H1 (cell line): ENCODE results near the gene ARSI. TPM values are rescaled to one million over a fixed set of nuclear protein-coding genes. Genes with fewer than 3 reads are reported as not detected.
A peak's percentile ranks its signal among the peaks of the same experiment; 100 is the strongest.

Experiments used
- CTCF ChIA-PET: fragments of 300-600 bp; sonication (Branson Sonifier 250); formaldehyde crosslinking; loops from one replicate; lab custom pipeline; 2021; ENCODE audit not compliant: partially characterized antibody; lab: Charles Lee
- POLR2A ChIA-PET: fragments of 300-600 bp; sonication (Branson Sonifier 250); formaldehyde crosslinking; loops from one replicate; lab custom pipeline; 2021; ENCODE audit warnings: inconsistent platforms; ENCODE audit not compliant: partially characterized antibody; lab: Charles Lee
- DNase-seq, 2 experiments: peaks; one replicate each; pipeline versions ENCODE4 v3.0.0 to v3.0.0-alpha.2; 2010 to 2022; ENCODE audit warnings: low spot score in 2 of 2, low read depth in 1 of 2, mixed read lengths in 1 of 2
- FAIRE-seq: peaks from 2 replicates; lab custom pipeline; 2011; peaks lifted over from hg19 to GRCh38; lab: Jason Lieb, UNC
- H2AFZ ChIP-seq: 2 replicates; pipeline ENCODE4 v1.8.1; 2012; ENCODE audit warnings: low read length, inconsistent platforms
- H2AK5ac ChIP-seq: 2 replicates; pipeline ENCODE4 v1.6.1; 2013; ENCODE audit warnings: low read depth, low read length
- H2BK120ac ChIP-seq: replicated peaks from 2 replicates; pipeline ENCODE3; 2013; ENCODE audit warnings: low read depth, low read length, inconsistent platforms
- H2BK12ac ChIP-seq: 2 replicates; pipeline ENCODE4 v1.6.1; 2013; ENCODE audit warnings: low read depth, low read length
- H2BK15ac ChIP-seq: 2 replicates; pipeline ENCODE4 v1.6.1; 2013; ENCODE audit warnings: low read length
- H2BK20ac ChIP-seq: 2 replicates; pipeline ENCODE4 v1.6.1; 2013; ENCODE audit warnings: low read length
- H2BK5ac ChIP-seq: 2 replicates; pipeline ENCODE4 v1.6.1; 2013; ENCODE audit warnings: low read depth, low read length
- H3K14ac ChIP-seq: 2 replicates; pipeline ENCODE4 v1.6.1; 2013; ENCODE audit warnings: inconsistent platforms; ENCODE audit not compliant: insufficient read length
- H3K18ac ChIP-seq: 2 replicates; pipeline ENCODE4 v1.6.1; 2013; ENCODE audit warnings: low read length; ENCODE audit errors: extremely low read depth
- H3K23ac ChIP-seq: 2 replicates; pipeline ENCODE4 v1.6.1; 2013; ENCODE audit warnings: inconsistent platforms; ENCODE audit not compliant: insufficient read length
- H3K23me2 ChIP-seq: 2 replicates; pipeline ENCODE4 v1.6.1; 2013; ENCODE audit warnings: low read depth, low read length
- H3K27ac ChIP-seq: 2 replicates; pipeline ENCODE4 v1.6.1; 2011; ENCODE audit warnings: low read depth, low read length, inconsistent platforms
- H3K27me3 ChIP-seq, 4 experiments: replicated peaks in 1 of 4; 1 replicate in 1 of 4; 2 replicates in 3 of 4; pipeline versions ENCODE4 v1.6.1 to v1.8.1; 2011 to 2013; ENCODE audit warnings: low read length in 3 of 4, mild to moderate bottlenecking in 3 of 4, inconsistent platforms in 2 of 4, mixed read lengths in 2 of 4, moderate library complexity in 1 of 4; ENCODE audit not compliant: control insufficient read depth in 3 of 4, insufficient read depth in 3 of 4; ENCODE audit errors: extremely low read depth in 1 of 4
- H3K36me3 ChIP-seq, 4 experiments: 2 replicates each; pipeline versions ENCODE4 v1.6.1 to v1.8.1; 2011 to 2013; ENCODE audit warnings: mild to moderate bottlenecking in 4 of 4, low read length in 3 of 4, moderate library complexity in 2 of 4, control low read depth in 1 of 4, inconsistent platforms in 1 of 4; ENCODE audit not compliant: insufficient read depth in 4 of 4, control insufficient read depth in 2 of 4
- H3K4ac ChIP-seq: replicated peaks from 2 replicates; pipeline ENCODE3; 2013; ENCODE audit warnings: low read length, low read depth, mixed read lengths, inconsistent platforms; ENCODE audit not compliant: insufficient read length
- H3K4me1 ChIP-seq, 4 experiments: replicated peaks in 1 of 4; 1 replicate in 1 of 4; 2 replicates in 3 of 4; pipeline versions ENCODE4 v1.6.1 to v1.8.1; 2011 to 2013; ENCODE audit warnings: low read length in 3 of 4, inconsistent platforms in 2 of 4, mixed read lengths in 1 of 4; ENCODE audit not compliant: insufficient read depth in 4 of 4, control insufficient read depth in 3 of 4
- H3K4me2 ChIP-seq, 2 experiments: 2 replicates each; pipeline versions ENCODE4 v1.6.1 to v1.8.1; 2011 to 2013; ENCODE audit warnings: low read depth in 2 of 2, low read length in 2 of 2, control low read depth in 1 of 2, inconsistent platforms in 1 of 2, mild to moderate bottlenecking in 1 of 2; ENCODE audit not compliant: insufficient read depth in 1 of 2
- H3K4me3 ChIP-seq, 4 experiments: fragments of 200-600, 300-600 bp in 1 of 4; sonication (generic), shearing (Covaris generic), sonication (Bioruptor Twin) in 1 of 4; 2 replicates each; pipeline versions ENCODE4 v1.5.1 to v1.8.1; 2011 to 2016; ENCODE audit warnings: low read length in 4 of 4, low read depth in 3 of 4, control low read depth in 2 of 4, inconsistent platforms in 2 of 4, mild to moderate bottlenecking in 2 of 4, mixed read lengths in 1 of 4, moderate library complexity in 1 of 4; ENCODE audit not compliant: insufficient read depth in 2 of 4; ENCODE audit errors: extremely low read depth in 1 of 4
- H3K56ac ChIP-seq: replicated peaks from 2 replicates; pipeline ENCODE3; 2013; ENCODE audit warnings: low read depth, mild to moderate bottlenecking, mixed read lengths, low read length, inconsistent platforms; ENCODE audit not compliant: insufficient read length
- H3K79me1 ChIP-seq: 2 replicates; pipeline ENCODE4 v1.6.1; 2013; ENCODE audit warnings: low read depth, low read length, control low read depth
- H3K79me2 ChIP-seq, 2 experiments: 2 replicates each; pipeline versions ENCODE4 v1.6.1 to v1.8.1; 2012 to 2013; ENCODE audit warnings: low read length in 2 of 2, mild to moderate bottlenecking in 2 of 2, inconsistent platforms in 1 of 2; ENCODE audit not compliant: insufficient read depth in 2 of 2, control insufficient read depth in 1 of 2
- H3K9ac ChIP-seq, 4 experiments: replicated peaks in 1 of 4; 1 replicate in 1 of 4; 2 replicates in 3 of 4; pipeline versions ENCODE4 v1.6.1 to v1.8.1; 2011 to 2013; ENCODE audit warnings: low read depth in 3 of 4, low read length in 3 of 4, control low read depth in 2 of 4, mild to moderate bottlenecking in 2 of 4, moderate library complexity in 2 of 4, inconsistent platforms in 1 of 4; ENCODE audit errors: extremely low read depth in 1 of 4
- H3K9me3 ChIP-seq, 2 experiments: 2 replicates each; pipeline versions ENCODE4 v1.6.1 to v1.8.1; 2012 to 2013; ENCODE audit warnings: mild to moderate bottlenecking in 2 of 2, moderate library complexity in 2 of 2, control low read depth in 1 of 2, inconsistent platforms in 1 of 2, low read depth in 1 of 2, low read length in 1 of 2, mixed read lengths in 1 of 2; ENCODE audit not compliant: insufficient read depth in 2 of 2
- H4K20me1 ChIP-seq, 2 experiments: replicated peaks in 1 of 2; 2 replicates each; pipeline versions ENCODE3 to v1.8.1; 2011 to 2013; ENCODE audit warnings: inconsistent platforms in 2 of 2, low read length in 2 of 2, mild to moderate bottlenecking in 1 of 2; ENCODE audit not compliant: insufficient read depth in 2 of 2, control insufficient read depth in 1 of 2
- H4K5ac ChIP-seq: 2 replicates; pipeline ENCODE4 v1.6.1; 2013; ENCODE audit warnings: low read length, low read depth, mixed read lengths, inconsistent platforms; ENCODE audit not compliant: insufficient read length
- H4K8ac ChIP-seq: 2 replicates; pipeline ENCODE4 v1.8.0; 2013; ENCODE audit warnings: mild to moderate bottlenecking, moderate library complexity, low read length, inconsistent platforms; ENCODE audit not compliant: insufficient read depth; ENCODE audit errors: extremely low read depth
- H4K91ac ChIP-seq: replicated peaks from 2 replicates; pipeline ENCODE3; 2013; ENCODE audit warnings: low read length, mixed read lengths, inconsistent platforms; ENCODE audit not compliant: insufficient read length
- BCL11A ChIP-seq, 2 experiments: IDR thresholded peaks; one replicate each; pipeline ENCODE4 v1.6.1; 2011; ENCODE audit warnings: low read depth in 2 of 2, low read length in 2 of 2, mild to moderate bottlenecking in 2 of 2
- BRCA1 ChIP-seq: IDR thresholded peaks from 2 replicates; pipeline ENCODE4 v1.6.1; 2012; ENCODE audit warnings: low read depth, low read length, improper control_type of control experiment
- CTBP2 ChIP-seq: IDR thresholded peaks from 2 replicates; pipeline ENCODE4 v1.7.0; 2011; ENCODE audit warnings: borderline replicate concordance, mild to moderate bottlenecking, moderate library complexity, mixed read lengths, low read length; ENCODE audit not compliant: insufficient read depth, insufficient read length
- HDAC6 ChIP-seq: IDR thresholded peaks from one replicate; pipeline ENCODE4 v1.7.1; 2012; ENCODE audit warnings: low read depth, mild to moderate bottlenecking, inconsistent platforms, low read length, moderate library complexity
- WGBS, 2 experiments: shearing (Covaris generic) in 1 of 2; methylation state at CpG; one replicate each; pipeline versions ENCODE4 v1.1.6 to v1.1.7; 2013 to 2015; ENCODE audit warnings: low lambda C conversion rate in 2 of 2, mixed read lengths in 2 of 2, inconsistent platforms in 1 of 2, low coverage in 1 of 2, missing lambda C conversion rate in 1 of 2; ENCODE audit not compliant: insufficient replicate concordance in 2 of 2, insufficient coverage in 1 of 2, insufficient read length in 1 of 2; ENCODE audit errors: extremely low coverage in 1 of 2, missing lambda C conversion rate in 1 of 2; 5-methylcytosine and 5-hydroxymethylcytosine counted together
- polyA plus RNA-seq, 7 experiments: library from polyadenylated mRNA; depleted of rRNA in 3 of 7; stranded (reverse) in 5 of 7; unstranded in 2 of 7; fragments of >200 nt in 5 of 7; fragments of 200-250 nt in 2 of 7; gene quantifications; 1 replicate in 5 of 7; 2 replicates in 1 of 7; 4 replicates in 1 of 7; pipeline versions ENCODE4 v1.2.1 to v1.2.3, GENCODE V29; 2011 to 2013; ENCODE audit warnings: missing spikeins in 2 of 7, mixed read lengths in 2 of 7
- total RNA-seq: library from RNA; stranded (reverse); fragmentation: NEBNext Ultra II Directional; extraction: Animal tissue kit (Norgen Biotek cat#: 25700); gene quantifications from 2 replicates; pipeline ENCODE4 v1.2.1, GENCODE V29; 2021

The ARSI gene
- total and polyA plus RNA-seq, 2 of the 8 experiments (the other 6 are each of a cell fraction or from before 2014, with no cell fraction given): 4.5 to 6.7 TPM

GRCh38 chr5:150319484-150319790, 16.7 kb upstream of the ARSI start:
- H4K91ac ChIP-seq: no peak overlapping the region
- H2BK20ac ChIP-seq: no peak overlapping the region
- H3K27me3 ChIP-seq: no peaks in the 10 kb centered on the region
- no peaks in the 10 kb centered on the region for H4K20me1 ChIP-seq
- no peak overlapping the region for H3K14ac ChIP-seq
- no peak overlapping the region for H2BK120ac ChIP-seq
- no peak overlapping the region for H3K23ac ChIP-seq
- FAIRE-seq: no peak
- H3K4me1 ChIP-seq: peaks cover 0 to 6% (median 1%) of the 10 kb centered on the region in 4 experiments; a peak in 4 of 7 replicates
- H4K5ac ChIP-seq: no peak overlapping the region
- H3K27ac ChIP-seq: no peak overlapping the region
- H2BK5ac ChIP-seq: no peak overlapping the region
- H3K18ac ChIP-seq: no peak overlapping the region
- no peaks in the 10 kb centered on the region for H3K79me1 ChIP-seq
- H3K23me2 ChIP-seq: no peaks in the 10 kb centered on the region
- H3K4me3 ChIP-seq: no peak overlapping the region
- 89% methylated on average over 6 of the region's 6 CpGs; no CpG with 5 or more reads in 1 of the 2 experiments for WGBS, 2 experiments
- ChIA-PET POLR2A (interaction anchor here (0.9 to 3.1 kb wide), 2 partner anchors 10 to 16 kb away, joined by 3 to 11 read pairs; partner anchors contain the start of gene ARSI), CTCF (interaction anchor here (0.6 to 2.4 kb wide), 13 partner anchors 8 to 640 kb away, joined by 3 to 8 read pairs (median 3); no protein-coding TSS in a partner anchor)
- no peak overlapping the region for H2AK5ac ChIP-seq
- H3K9ac ChIP-seq: no peak overlapping the region
- H3K4ac ChIP-seq: no peak overlapping the region
- H3K36me3 ChIP-seq: no peaks in the 10 kb centered on the region
- H3K79me2 ChIP-seq: no peaks in the 10 kb centered on the region
- DNase-seq: no peak
- no peak overlapping the region for H3K56ac ChIP-seq
- no peak overlapping the region for H2BK15ac ChIP-seq
- H2AFZ ChIP-seq: 0 out of 2 replicates have a peak overlapping the region, but pooled peaks have one; percentile 20
- no peaks in the 10 kb centered on the region for H3K9me3 ChIP-seq
- TF ChIP-seq CTBP2: no peak
- no peak for TF ChIP-seq BCL11A (IDR thresholded peaks at IDR 0.05; ENCODE audit: low read depth in 2 of 2, low read length in 2 of 2)
- no peak for TF ChIP-seq BRCA1
- no peak for TF ChIP-seq HDAC6
- H2BK12ac ChIP-seq: no peak overlapping the region
- H4K8ac ChIP-seq: no peak overlapping the region
- H3K4me2 ChIP-seq: no peak overlapping the region
